Endothelial cell of umbilical vein (primary cell): ENCODE results near the gene KCNH5. TPM values are rescaled to one million over a fixed set of nuclear protein-coding genes. Genes with fewer than 3 reads are reported as not detected.

Experiments
- BruUV-seq: library from RNA; stranded (reverse); fragments of 400-500 nt; replicated peaks from 2 replicates; lab custom pipeline; 2021; lab: Mats Ljungman, UMichigan
- CTCF ChIA-PET: fragments of 300-600, 350-600 bp; sonication (Branson Sonifier 250); formaldehyde crosslinking; loops from one replicate; lab custom pipeline; 2021; ENCODE audit warnings: antibody characterized with exemption, inconsistent platforms; lab: Charles Lee
- POLR2A ChIA-PET: fragments of 300-600, 350-600 bp; sonication (Branson Sonifier 250); formaldehyde crosslinking; loops from one replicate; lab custom pipeline; 2021; ENCODE audit warnings: antibody characterized with exemption, inconsistent platforms; lab: Charles Lee
- DNase-seq: peaks from one replicate; pipeline ENCODE4 v3.0.0-alpha.2; 2011; ENCODE audit warnings: low read depth, low spot score
- FAIRE-seq: peaks from 2 replicates; lab custom pipeline; 2011; peaks lifted over from hg19 to GRCh38; lab: Jason Lieb, UNC
- H2AFZ ChIP-seq: 2 replicates; pipeline ENCODE4 v1.6.0; 2012; ENCODE audit warnings: low read depth, low read length, control low read depth, inconsistent platforms
- H3K27ac ChIP-seq: 2 replicates; pipeline ENCODE4 v1.5.1; 2011; ENCODE audit warnings: low read depth, mild to moderate bottlenecking, control low read depth, low read length, moderate library complexity; ENCODE audit not compliant: insufficient read depth
- H3K27me3 ChIP-seq, 2 experiments: 2 replicates each; pipeline versions ENCODE4 v1.6.0 to v1.6.1; 2011; ENCODE audit warnings: low read length in 2 of 2, mixed read lengths in 1 of 2; ENCODE audit not compliant: control insufficient read depth in 2 of 2, insufficient read depth in 2 of 2
- H3K36me3 ChIP-seq, 2 experiments: 2 replicates in 1 of 2; 3 replicates in 1 of 2; pipeline ENCODE4 v1.5.1; 2011; ENCODE audit warnings: low read length in 2 of 2, mild to moderate bottlenecking in 1 of 2, moderate library complexity in 1 of 2; ENCODE audit not compliant: control insufficient read depth in 2 of 2, insufficient read depth in 2 of 2; ENCODE audit errors: extremely low read depth in 1 of 2
- H3K4me1 ChIP-seq: 3 replicates; pipeline ENCODE4 v1.5.1; 2011; ENCODE audit warnings: mild to moderate bottlenecking, low read length; ENCODE audit not compliant: control insufficient read depth, insufficient read depth; ENCODE audit errors: extremely low read depth
- H3K4me2 ChIP-seq: 2 replicates; pipeline ENCODE4 v1.6.1; 2011; ENCODE audit warnings: low read length, control low read depth, mixed read lengths; ENCODE audit not compliant: insufficient read depth
- H3K4me3 ChIP-seq, 3 experiments: fragments of 200-600 bp in 1 of 3; sonication (generic), shearing (Covaris generic) in 1 of 3; replicated peaks in 1 of 3; 2 replicates each; pipeline ENCODE4 v1.5.1; 2011 to 2016; ENCODE audit warnings: control low read depth in 3 of 3, low read length in 3 of 3, mild to moderate bottlenecking in 2 of 3, inconsistent platforms in 1 of 3, low read depth in 1 of 3, moderate library complexity in 1 of 3; ENCODE audit not compliant: insufficient read depth in 1 of 3
- H3K79me2 ChIP-seq: 2 replicates; pipeline ENCODE4 v1.6.0; 2012; ENCODE audit warnings: low read length, inconsistent platforms; ENCODE audit not compliant: control insufficient read depth, insufficient read depth
- H3K9ac ChIP-seq: replicated peaks from 2 replicates; pipeline ENCODE3; 2011; ENCODE audit warnings: low read length, control low read depth; ENCODE audit not compliant: insufficient read depth; ENCODE audit errors: extremely low read depth
- H3K9me1 ChIP-seq: replicated peaks from 3 replicates; pipeline ENCODE4 v1.6.0; 2011; ENCODE audit warnings: mild to moderate bottlenecking, low read length; ENCODE audit not compliant: control insufficient read depth, insufficient read depth; ENCODE audit errors: extremely low read depth
- H3K9me3 ChIP-seq: replicated peaks from 2 replicates; pipeline ENCODE4 v1.5.1; 2012; ENCODE audit warnings: low read length, inconsistent platforms; ENCODE audit not compliant: control insufficient read depth, insufficient read depth
- H4K20me1 ChIP-seq: replicated peaks from 2 replicates; pipeline ENCODE3; 2011; ENCODE audit warnings: mild to moderate bottlenecking, low read length; ENCODE audit not compliant: control insufficient read depth, insufficient read depth; ENCODE audit errors: extremely low read depth
- CTCF ChIP-seq, 2 donors: IDR thresholded peaks; 1 replicate in 1 of 2; 2 replicates in 1 of 2; pipeline ENCODE4 v1.5.1; 2011; ENCODE audit warnings: low read length in 2 of 2, mild to moderate bottlenecking in 2 of 2, moderate library complexity in 2 of 2, control low read depth in 1 of 2, inconsistent platforms in 1 of 2, low read depth in 1 of 2; ENCODE audit not compliant: insufficient read depth in 1 of 2; ENCODE audit errors: extremely low read depth in 1 of 2
- EZH2 ChIP-seq: IDR thresholded peaks from 2 replicates; pipeline ENCODE4 v1.6.1; 2012; ENCODE audit warnings: borderline replicate concordance, low read depth, mild to moderate bottlenecking, moderate library complexity, low read length, inconsistent platforms; ENCODE audit not compliant: severe bottlenecking
- FOS ChIP-seq: IDR thresholded peaks from 2 replicates; pipeline ENCODE4 v1.6.1; 2011; ENCODE audit warnings: mild to moderate bottlenecking, low read length, moderate library complexity, borderline replicate concordance; ENCODE audit not compliant: insufficient read depth
- GATA2 ChIP-seq: IDR thresholded peaks from 2 replicates; pipeline ENCODE4 v1.7.0; 2011; ENCODE audit warnings: low read depth, mild to moderate bottlenecking, moderate library complexity, mixed read lengths, low read length; ENCODE audit not compliant: insufficient read length, insufficient read depth
- JUN ChIP-seq: IDR thresholded peaks from 2 replicates; pipeline ENCODE4 v1.6.1; 2011; ENCODE audit warnings: borderline replicate concordance, low read depth; ENCODE audit not compliant: insufficient read length, insufficient read depth
- MAX ChIP-seq: IDR thresholded peaks from 2 replicates; pipeline ENCODE4 v1.6.1; 2011; ENCODE audit not compliant: insufficient read depth, insufficient read length
- MYC ChIP-seq: IDR thresholded peaks from one replicate; pipeline ENCODE4 v1.6.1; 2011; ENCODE audit warnings: mild to moderate bottlenecking, low read depth, low read length
- POLR2A ChIP-seq: IDR thresholded peaks from 2 replicates; pipeline ENCODE4 v1.6.1; 2012; ENCODE audit warnings: low read depth, mild to moderate bottlenecking, control low read depth, low read length
- POLR2AphosphoS5 ChIP-seq: IDR thresholded peaks from 2 replicates; pipeline ENCODE4 v1.6.1; 2012; ENCODE audit warnings: low read depth, mild to moderate bottlenecking, control low read depth, low read length, moderate library complexity; ENCODE audit not compliant: insufficient read depth
- dilution Hi-C: fragments of 300-500 bp; cut with MboI; formaldehyde crosslinking; loops from one replicate; pipeline ENCODE4 v1.15.0; 2019; ENCODE audit warnings: low sequenced_read_pairs; ENCODE audit not compliant: extremely low pct_ligation_motif_present
- intact Hi-C: fragments of 100-400 bp; cut with micrococcal nuclease; formaldehyde crosslinking; loops from one replicate; pipeline ENCODE4 v1.10.0; 2022
- polyA plus RNA-seq, 4 experiments: library from polyadenylated mRNA; depleted of rRNA in 3 of 4; stranded (reverse) in 3 of 4; unstranded in 1 of 4; fragments of >200 nt; gene quantifications; 2 replicates each; pipeline versions ENCODE4 v1.2.1 to v1.2.3, GENCODE V29; 2011 to 2012; ENCODE audit warnings: missing spikeins in 1 of 4
- total RNA-seq: library from RNA; stranded (reverse); gene quantifications from 2 replicates; pipeline ENCODE4 v1.2.3, GENCODE V29; 2021

The KCNH5 gene
- total and polyA plus RNA-seq, 2 donors (not counting 3 experiments of a cell fraction or from before 2014, with no cell fraction given), result not detected

GRCh38 chr14:62718629-62719028, 326.6 kb downstream of the KCNH5 start:
- H3K9me3 ChIP-seq, result no peaks in the 10 kb centered on the region
- no peaks in the 10 kb centered on the region for H3K79me2 ChIP-seq
- no peak overlapping the region for H3K9ac ChIP-seq
- FAIRE-seq, result no peak
- dilution Hi-C loops (no loop called here), intact Hi-C loops (no loop called here)
- H3K9me1 ChIP-seq, result no peaks in the 10 kb centered on the region
- no peak overlapping the region for H3K27ac ChIP-seq
- DNase-seq, result no peak
- H3K27me3 ChIP-seq, result no peaks in the 10 kb centered on the region
- no TSS peak for BruUV-seq
- no peak overlapping the region for H3K4me3 ChIP-seq
- H2AFZ ChIP-seq, result no peak overlapping the region
- TF ChIP-seq CTCF (IDR thresholded peaks at IDR 0.05; ENCODE audit: extremely low read depth in 1 of 2, insufficient read depth in 1 of 2, low read depth in 1 of 2, low read length in 2 of 2), result no peak
- TF ChIP-seq FOS, result no peak
- no peak for TF ChIP-seq GATA2
- TF ChIP-seq JUN, result no peak
- TF ChIP-seq EZH2, result no peak
- TF ChIP-seq POLR2AphosphoS5, result no peak
- no peak for TF ChIP-seq MYC
- no peak for TF ChIP-seq POLR2A
- no peak for TF ChIP-seq MAX
- no peaks in the 10 kb centered on the region for H3K4me1 ChIP-seq
- no peaks in the 10 kb centered on the region for H3K36me3 ChIP-seq
- H4K20me1 ChIP-seq, result no peaks in the 10 kb centered on the region
- H3K4me2 ChIP-seq, result no peak overlapping the region
- ChIA-PET POLR2A (no interaction called here), CTCF (interaction anchor here (0.6 kb wide), 1 partner anchor 279 kb away, joined by 4 read pairs; no protein-coding TSS in a partner anchor)
